HL-60 (cell line): ENCODE measurements around the gene CAND1.

Experiments
- DNase-seq, 2 experiments: peaks; one replicate each; pipeline ENCODE4 v3.0.0-alpha.2; 2010 to 2020; ENCODE audit warnings: low read depth in 1 of 2, low spot score in 1 of 2
- H3K27ac ChIP-seq: fragments of 250-450 bp; sonication (Bioruptor Pico); replicated peaks from 2 replicates; pipeline ENCODE4 v1.5.1; 2020; ENCODE audit warnings: mild to moderate bottlenecking, moderate library complexity
- H3K27me3 ChIP-seq: fragments of 250-450 bp; sonication (Bioruptor Pico); 2 replicates; pipeline ENCODE4 v1.5.1; 2021; ENCODE audit warnings: mild to moderate bottlenecking, moderate library complexity; ENCODE audit not compliant: insufficient read depth, poor library complexity, severe bottlenecking
- H3K4me3 ChIP-seq: replicated peaks from 2 replicates; pipeline ENCODE4 v1.5.1; 2011; ENCODE audit warnings: mild to moderate bottlenecking, control low read depth, low read length; ENCODE audit not compliant: insufficient read depth
- CTCF ChIP-seq: IDR thresholded peaks from one replicate; pipeline ENCODE4 v1.5.1; 2011; ENCODE audit warnings: low read length, control low read depth, inconsistent platforms; ENCODE audit not compliant: insufficient read depth
- GABPA ChIP-seq: IDR thresholded peaks from 2 replicates; pipeline ENCODE4 v1.6.1; 2012; ENCODE audit warnings: low read depth
- POLR2AphosphoS5 ChIP-seq: IDR thresholded peaks from 2 replicates; pipeline ENCODE4 v1.6.1; 2012; ENCODE audit warnings: low read depth
- REST ChIP-seq: IDR thresholded peaks from 2 replicates; pipeline ENCODE4 v1.6.1; 2012; ENCODE audit warnings: low read depth; ENCODE audit not compliant: insufficient replicate concordance
- SPI1 ChIP-seq: IDR thresholded peaks from 2 replicates; pipeline ENCODE4 v1.6.1; 2012; ENCODE audit warnings: low read depth, mild to moderate bottlenecking, borderline replicate concordance

Gene CAND1

GRCh38 chr12:67306712-67307111 lies 37.6 kb downstream of the CAND1 start:
- H3K4me3 ChIP-seq = no peak overlapping the region
- H3K27ac ChIP-seq = no peak overlapping the region
- TF ChIP-seq REST (no peak), GABPA (no peak), POLR2AphosphoS5 (no peak), CTCF (no peak), SPI1 (no peak)
- H3K27me3 ChIP-seq = no peaks in the 10 kb centered on the region
- no peak for DNase-seq

- TF ChIP-seq SPI1 (no peak), CTCF (no peak), POLR2AphosphoS5 (no peak), REST (no peak), GABPA (no peak)
- H3K4me3 ChIP-seq = no peak overlapping the region
- no peak for DNase-seq
- no peaks in the 10 kb centered on the region for H3K27me3 ChIP-seq
- H3K27ac ChIP-seq = no peak overlapping the region
Observed at GRCh38 chr12:67315661-67316060, 46.5 kb downstream of the CAND1 start.

GRCh38 chr12:67318786-67319185 lies 49.6 kb downstream of the CAND1 start:
- no peak overlapping the region for H3K4me3 ChIP-seq
- no peak for DNase-seq
- TF ChIP-seq SPI1 (no peak), POLR2AphosphoS5 (no peak), REST (no peak), GABPA (no peak), CTCF (no peak)
- no peak overlapping the region for H3K27ac ChIP-seq
- H3K27me3 ChIP-seq = no peaks in the 10 kb centered on the region
